Coronary artery (tissue), 2 donors: ENCODE measurements around the gene PRKAG1.

Experiments used
- DNase-seq: peaks from one replicate; pipeline ENCODE4 v3.0.0-alpha.2; 2017; ENCODE audit warnings: low spot score
- H3K27ac ChIP-seq, 2 donors: fragments of 200-600 bp; sonication (generic); one replicate each; pipeline ENCODE4 v1.5.1; 2016 to 2019
- H3K4me3 ChIP-seq: fragments of 200-600 bp; sonication (generic); 2 replicates; pipeline ENCODE4 v1.5.1; 2016; ENCODE audit warnings: mild to moderate bottlenecking, moderate library complexity
- TF ChIP-seq, protein P1 (sequence below): fragments of 200-600 bp; sonication (generic); IDR thresholded peaks from one replicate; pipeline ENCODE4 v1.5.1; 2019; ENCODE audit warnings: antibody characterized with exemption

Gene PRKAG1

DNA sequence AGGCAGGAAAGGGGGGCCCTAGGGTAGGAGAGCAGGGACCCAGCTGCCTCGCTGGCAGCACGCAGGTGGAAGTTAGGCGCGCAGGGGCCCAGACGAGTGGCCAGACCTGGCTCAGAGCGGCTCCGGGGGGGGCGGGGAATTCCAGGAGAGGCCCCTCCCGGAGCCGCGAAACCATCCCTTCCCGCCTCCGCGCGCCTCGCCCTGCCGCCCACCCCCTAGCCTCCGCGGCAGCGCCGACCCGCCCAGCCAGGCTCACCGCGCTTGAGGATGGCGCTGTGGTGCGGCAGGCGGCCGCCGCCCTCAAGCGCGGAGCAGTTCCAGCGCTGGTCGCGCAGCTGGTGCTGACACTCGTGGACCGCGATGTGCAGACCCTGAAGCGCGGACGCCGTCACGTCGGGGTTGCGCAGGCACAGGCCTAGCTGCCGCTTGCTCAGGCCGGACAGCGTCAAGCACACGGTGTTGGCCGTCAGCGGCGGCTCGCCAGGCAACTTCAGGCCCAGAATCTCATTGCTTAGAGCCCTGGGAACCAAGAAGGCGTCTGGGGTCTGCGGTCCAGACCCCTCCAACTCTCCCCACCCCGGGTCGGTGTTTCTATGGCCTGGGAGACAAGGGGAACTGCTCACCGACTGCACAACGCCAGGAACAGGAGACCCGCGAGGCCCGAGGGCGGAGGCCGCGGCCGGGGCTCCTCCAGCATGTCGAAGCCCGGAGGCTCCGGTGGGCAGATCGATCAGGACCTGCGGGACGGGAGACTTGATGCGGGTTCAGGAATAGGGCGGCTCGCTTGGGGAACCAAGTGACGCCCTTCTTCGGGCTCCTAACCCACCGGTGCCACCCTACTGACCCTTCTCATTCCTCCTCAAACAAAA lies 48.5 kb downstream of the PRKAG1 start:
- TF ChIP-seq, protein P1, sequence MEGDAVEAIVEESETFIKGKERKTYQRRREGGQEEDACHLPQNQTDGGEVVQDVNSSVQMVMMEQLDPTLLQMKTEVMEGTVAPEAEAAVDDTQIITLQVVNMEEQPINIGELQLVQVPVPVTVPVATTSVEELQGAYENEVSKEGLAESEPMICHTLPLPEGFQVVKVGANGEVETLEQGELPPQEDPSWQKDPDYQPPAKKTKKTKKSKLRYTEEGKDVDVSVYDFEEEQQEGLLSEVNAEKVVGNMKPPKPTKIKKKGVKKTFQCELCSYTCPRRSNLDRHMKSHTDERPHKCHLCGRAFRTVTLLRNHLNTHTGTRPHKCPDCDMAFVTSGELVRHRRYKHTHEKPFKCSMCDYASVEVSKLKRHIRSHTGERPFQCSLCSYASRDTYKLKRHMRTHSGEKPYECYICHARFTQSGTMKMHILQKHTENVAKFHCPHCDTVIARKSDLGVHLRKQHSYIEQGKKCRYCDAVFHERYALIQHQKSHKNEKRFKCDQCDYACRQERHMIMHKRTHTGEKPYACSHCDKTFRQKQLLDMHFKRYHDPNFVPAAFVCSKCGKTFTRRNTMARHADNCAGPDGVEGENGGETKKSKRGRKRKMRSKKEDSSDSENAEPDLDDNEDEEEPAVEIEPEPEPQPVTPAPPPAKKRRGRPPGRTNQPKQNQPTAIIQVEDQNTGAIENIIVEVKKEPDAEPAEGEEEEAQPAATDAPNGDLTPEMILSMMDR = no peak
- Histone ChIP-seq H3K4me3 (peak overlapping the region; percentile 50), H3K27ac (no peak overlapping the region)
- DNase-seq = no peak

GRCh38 chr12:48969160-48969771 lies 49.3 kb downstream of the PRKAG1 start:
- TF ChIP-seq, protein P1 = no peak
- Histone ChIP-seq H3K27ac (no peak overlapping the region), H3K4me3 (no peak overlapping the region)
- no peak for DNase-seq

- DNase-seq = no peak
- TF ChIP-seq, protein P1 = no peak
- Histone ChIP-seq H3K27ac (no peak overlapping the region), H3K4me3 (no peak overlapping the region)
These were observed 50.1 kb downstream of the PRKAG1 start for GRCh38 chr12:48968467-48968866.

- no peak for DNase-seq
- TF ChIP-seq, protein P1 = no peak
- no peak overlapping the region for H3K4me3 ChIP-seq
- H3K27ac ChIP-seq = no peak overlapping the region
These were observed 50.6 kb downstream of the PRKAG1 start for GRCh38 chr12:48967991-48968390.

DNA sequence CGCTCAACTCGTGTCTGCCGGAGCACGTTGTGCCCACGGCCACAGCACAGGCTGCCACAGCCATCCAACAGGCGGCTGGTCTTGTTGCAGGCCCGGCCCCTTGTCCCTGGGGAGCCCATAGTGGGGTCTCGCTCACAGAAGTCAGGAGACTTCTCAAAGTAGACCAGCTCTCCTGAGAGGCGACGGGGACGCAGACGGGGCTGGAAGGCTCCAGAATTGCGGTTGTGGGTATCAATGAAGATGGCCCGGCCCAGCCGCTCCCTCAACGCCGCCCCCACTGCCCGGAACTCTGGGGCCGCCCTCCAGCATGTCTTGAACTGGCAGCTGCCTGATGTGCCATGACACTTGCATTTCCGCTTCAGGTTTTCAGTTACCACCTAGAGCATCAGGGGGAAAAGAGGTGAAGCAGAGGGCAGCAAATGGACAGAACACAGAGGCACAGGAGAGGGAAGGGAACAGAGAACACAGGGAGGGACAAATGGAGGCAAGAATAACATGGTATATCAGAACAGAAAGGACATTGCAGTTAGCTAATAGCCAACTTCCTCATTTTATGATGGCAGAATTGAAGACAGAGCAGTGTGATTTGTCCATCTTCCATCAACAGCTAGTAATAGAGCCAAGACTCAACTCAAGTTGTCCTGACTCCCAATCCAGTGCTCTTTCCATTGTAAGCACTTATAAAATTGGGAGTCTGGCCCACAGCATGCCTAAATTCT lies 52.2 kb downstream of the PRKAG1 start:
- DNase-seq = no peak
- TF ChIP-seq, protein P1 = no peak
- no peak overlapping the region for H3K4me3 ChIP-seq
- no peak overlapping the region for H3K27ac ChIP-seq

- no peak overlapping the region for H3K27ac ChIP-seq
- no peak for DNase-seq
- no peak overlapping the region for H3K4me3 ChIP-seq
- TF ChIP-seq, protein P1 = no peak
These were observed 53.2 kb downstream of the PRKAG1 start for GRCh38 chr12:48965298-48965838.
